HG03565 (cell line): ENCODE data around the gene DCST1.

Experiments used
- ATAC-seq: cut with Tn5 transposase; IDR thresholded peaks from one replicate; pipeline ENCODE4 v1.9.1; 2021; ENCODE audit warnings: mild to moderate bottlenecking, moderate library complexity; ENCODE audit not compliant: unreplicated experiment

DCST1 gene

DNA sequence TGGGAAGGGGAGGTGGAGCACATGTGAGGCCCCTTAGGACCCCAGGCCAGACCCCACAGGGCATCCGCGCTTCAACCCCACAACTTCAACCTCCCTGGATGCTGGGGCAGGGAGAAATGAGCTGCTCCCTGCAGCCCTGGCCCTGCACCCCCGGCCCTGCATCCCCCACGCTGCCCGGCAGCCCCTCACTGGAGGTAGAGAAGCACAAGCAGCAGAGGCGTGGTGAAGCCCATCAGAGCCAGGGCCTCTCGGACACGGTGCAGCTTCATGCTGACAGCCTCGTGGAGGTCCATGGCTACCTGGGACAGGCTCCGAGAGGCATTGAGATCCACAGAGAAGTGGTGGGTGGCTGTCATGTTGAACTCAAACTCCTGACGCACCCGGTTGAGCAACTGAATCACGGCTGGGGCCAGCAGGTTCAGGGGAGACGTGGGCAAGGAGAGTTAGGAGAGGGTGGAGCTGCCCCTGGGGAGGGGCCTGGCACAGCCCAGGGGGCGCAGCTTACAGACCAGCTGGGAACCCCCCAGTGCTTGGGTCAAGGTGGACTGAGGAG lies 3.3 kb upstream of the DCST1 start:
- no peak for ATAC-seq

- no peak for ATAC-seq
Measured at GRCh38 chr1:155030899-155031298, 2.7 kb upstream of the DCST1 start.

GRCh38 chr1:155032886-155033285 lies 738 bp upstream of the DCST1 start:
- ATAC-seq = no peak

DNA sequence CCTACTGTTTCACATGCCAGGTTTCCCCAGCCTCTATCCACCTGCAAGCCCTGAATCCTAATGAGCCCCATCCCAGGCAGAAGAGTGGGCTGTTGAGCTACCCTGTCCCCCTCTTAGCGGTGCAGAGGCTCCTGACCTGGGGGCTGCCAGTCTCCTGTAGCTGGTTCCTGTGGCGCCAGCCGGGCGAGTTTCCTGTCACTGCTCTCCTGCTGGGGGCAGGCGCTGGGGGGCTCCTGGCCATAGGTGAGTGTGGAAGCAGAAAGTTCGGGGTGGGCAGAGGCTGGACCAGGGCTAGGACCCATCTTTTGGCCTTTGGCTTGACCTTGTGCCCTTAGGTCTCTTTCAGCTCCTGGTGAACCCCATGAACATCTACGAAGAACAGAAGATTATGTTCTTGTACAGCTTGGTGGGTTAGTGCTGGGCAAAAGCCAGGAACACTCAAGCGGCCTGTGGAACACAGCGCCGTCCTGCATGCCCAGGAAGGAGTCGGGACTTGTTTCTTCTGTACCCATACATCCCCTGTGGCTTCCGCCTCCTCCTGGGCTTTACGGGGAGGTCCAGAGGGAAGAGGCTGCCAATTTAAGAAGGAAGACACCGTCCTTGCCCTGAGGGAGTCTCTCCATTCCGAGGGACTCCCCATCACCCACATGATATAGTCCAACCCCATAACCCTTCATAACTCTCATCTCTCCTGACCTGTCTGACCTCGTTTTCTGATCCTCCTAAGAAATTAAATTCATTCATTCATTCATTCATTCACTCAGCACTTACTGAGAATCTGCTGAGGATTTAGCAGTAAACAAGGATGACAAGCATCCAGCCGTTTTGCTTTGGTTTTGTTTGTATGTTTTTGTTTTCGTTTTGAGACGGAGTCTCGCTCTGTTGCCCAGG lies 939 bp downstream of the DCST1 start:
- no peak for ATAC-seq

- ATAC-seq = no peak
Measured at GRCh38 chr1:155035936-155036335, 2.3 kb downstream of the DCST1 start.

- no peak for ATAC-seq
Measured at GRCh38 chr1:155037043-155037442, 3.4 kb downstream of the DCST1 start.

DNA sequence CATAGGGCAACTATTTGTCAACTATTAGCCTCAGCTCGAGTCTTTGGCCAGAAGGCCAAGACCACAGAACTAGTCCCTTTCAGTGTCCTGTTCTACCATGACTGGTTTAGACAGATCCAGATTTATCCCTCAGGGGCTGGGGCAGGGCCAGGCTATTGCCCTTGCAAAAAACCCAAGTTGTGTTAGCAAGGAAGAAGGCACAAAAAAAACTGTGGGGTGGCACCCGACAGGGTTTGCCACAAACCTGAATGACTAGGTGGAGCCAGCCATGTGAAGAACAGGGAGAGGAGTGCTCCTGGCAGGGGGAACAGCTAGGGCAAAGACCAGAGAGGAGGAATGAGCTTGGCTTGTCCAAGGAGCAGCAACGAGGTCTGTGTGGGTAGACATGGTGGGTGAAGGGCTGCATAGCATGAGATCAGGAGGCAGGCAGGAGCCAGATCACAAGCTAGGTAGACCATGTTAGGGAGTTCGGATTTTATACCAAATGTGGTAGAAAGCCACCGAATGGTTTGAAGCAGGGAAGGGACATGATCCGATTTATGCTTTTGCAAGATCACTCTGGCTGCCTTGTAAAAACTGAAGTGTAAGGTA lies 4.3 kb downstream of the DCST1 start:
- ATAC-seq = no peak

GRCh38 chr1:155038602-155039307 lies 5.1 kb downstream of the DCST1 start:
- no peak for ATAC-seq

GRCh38 chr1:155039308-155039669 lies 5.7 kb downstream of the DCST1 start:
- no peak for ATAC-seq

GRCh38 chr1:155040358-155041093 lies 6.9 kb downstream of the DCST1 start:
- no peak for ATAC-seq

- no peak for ATAC-seq
Measured at GRCh38 chr1:155042789-155043188, 9.2 kb downstream of the DCST1 start.

DNA sequence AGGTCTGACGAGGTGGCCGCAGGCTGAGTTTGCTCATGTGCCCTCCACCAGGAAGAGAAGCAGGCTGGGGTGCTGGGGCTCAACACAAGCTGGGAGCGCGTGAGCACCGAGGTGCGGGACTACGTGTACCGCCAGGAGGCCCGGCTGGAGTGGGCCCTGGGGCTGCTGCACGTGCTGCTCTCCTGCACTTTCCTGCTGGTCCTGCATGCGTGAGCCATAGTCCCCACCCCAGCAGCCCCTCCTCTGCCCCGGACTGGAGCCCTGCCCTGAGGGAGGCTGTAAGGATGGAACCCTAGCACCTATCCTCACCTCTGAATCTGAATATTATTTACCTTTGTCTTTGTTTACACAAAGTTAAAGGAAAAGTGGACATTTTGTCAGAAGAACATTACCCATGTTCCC lies 9.7 kb downstream of the DCST1 start:
- no peak for ATAC-seq

GRCh38 chr1:155043793-155044192 lies 10.2 kb downstream of the DCST1 start:
- ATAC-seq = no peak

GRCh38 chr1:155044365-155044764 lies 10.7 kb downstream of the DCST1 start:
- ATAC-seq = no peak

DNA sequence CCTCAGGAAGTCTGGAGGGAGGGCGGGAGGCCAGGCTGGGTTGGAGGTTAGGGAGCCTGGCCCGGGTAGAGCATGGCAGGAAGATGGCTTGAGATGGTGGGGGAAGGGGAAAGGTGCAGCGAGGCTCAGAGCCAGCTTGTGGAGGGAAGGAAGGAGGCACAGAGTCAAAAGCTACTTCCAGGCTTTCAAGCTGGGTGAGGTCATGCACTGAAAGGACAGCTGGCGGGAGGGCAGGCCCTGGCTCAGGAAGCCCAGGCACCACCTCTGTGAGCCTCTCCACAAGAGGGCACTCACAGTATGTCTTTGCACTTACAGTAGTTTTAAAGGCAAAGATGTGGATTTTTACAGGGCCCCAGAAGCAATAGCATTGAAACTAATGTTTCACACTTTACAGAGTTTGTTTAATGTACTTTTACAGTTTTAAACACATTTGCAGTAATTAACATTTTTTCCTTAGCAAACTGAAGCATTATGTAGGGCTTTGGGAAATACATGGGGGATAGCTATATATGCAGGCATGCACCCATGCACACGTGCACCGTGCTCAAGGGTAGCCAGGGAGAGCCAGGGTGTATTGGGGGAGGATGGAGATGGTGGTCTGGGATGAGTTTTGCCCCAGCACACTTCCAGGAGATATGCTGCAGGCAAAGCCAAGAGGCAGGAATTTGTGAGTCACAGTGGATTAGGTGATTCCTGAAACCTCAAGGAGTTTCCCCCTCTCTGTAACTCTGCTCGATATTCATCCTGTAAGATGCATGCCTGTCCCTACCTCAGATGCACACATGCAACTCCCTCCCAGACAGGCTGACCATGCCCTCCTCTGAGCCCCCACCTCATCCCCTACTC lies 11.4 kb downstream of the DCST1 start:
- no peak for ATAC-seq

DNA sequence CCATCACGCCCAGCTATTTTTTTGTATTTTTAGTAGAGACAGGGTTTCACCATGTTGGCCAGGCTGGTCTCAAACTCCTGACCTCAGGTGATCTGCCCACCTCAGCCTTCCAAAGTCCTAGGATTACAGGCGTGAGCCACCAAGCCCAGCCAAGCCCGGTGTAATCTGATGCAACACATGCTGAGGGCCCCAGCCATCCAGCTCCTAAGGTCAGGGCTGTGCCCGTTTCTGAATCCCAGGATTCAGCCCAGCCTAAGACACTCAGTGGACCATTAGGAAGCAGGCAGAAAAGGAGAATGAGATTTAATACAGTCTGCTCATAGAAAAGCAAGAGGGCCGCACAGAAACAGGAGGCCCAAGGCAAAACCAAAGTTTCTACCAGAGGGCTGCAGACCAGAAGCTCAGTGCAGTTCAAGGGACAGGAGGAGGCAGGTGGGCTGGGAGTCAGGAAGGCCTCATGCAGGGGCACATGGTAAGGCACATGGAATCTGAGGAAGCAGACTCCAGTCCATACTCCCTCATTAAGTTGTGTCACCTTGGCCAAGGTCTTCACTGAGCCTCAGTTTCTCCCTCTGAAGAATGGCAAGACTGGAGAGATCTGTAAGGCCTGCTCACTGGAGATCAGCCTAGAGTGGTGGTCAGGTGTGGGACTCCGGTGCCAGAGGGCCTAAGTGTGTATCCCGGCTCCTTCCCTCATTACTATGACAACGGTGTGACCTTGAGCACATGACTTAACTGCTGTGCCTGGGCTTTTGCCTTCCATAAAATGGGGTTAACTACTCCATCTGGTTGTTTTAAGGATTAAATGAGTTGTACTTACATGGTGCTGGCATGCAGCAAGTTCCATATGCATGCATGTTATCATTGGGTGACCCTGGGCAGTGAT lies 15.1 kb downstream of the DCST1 start:
- no peak for ATAC-seq

DNA sequence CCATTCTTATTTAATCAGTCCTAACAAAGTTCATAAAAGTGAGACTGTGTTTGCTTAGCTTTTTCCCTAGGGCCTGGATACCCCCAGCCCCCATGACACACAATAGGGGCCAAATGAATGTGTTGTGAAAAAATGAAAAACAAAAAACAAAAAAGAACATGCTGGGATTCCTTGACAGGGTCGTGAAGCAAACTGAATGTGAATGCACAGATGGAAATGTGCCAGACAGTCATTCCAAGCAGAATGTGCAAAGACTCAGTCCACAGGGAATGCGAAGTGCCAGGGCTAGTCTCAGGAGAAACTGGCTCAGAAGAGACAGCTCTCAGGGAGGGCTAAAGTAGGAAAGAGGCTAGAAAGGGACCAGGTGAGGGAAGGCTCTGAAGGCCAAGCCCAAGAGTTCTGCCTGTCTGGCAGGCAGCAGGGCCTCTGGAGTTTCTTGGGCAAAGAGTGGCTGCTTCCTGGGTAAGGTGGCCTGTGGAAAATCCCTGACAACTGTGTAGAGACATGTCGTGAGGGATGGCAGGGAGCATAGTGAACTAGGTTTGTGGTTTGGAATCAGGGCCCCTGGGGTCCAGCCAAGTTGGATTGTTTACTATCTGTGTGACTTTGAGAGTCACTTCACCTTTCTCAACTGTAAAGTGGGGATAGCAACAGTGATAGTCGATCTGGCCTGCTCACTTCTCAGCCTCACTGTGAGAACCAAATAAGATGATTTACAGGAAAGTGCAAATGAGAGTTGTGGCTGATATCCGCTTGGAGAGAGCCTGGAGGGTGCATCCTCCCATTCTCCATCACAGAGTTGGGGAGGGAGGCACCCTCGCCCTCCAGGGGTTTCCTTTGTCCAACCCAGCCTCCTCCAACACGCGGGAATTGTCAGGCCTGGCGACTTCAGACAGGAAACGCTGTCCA lies 16.3 kb downstream of the DCST1 start:
- ATAC-seq = no peak
